UCSD-AML1 (cell line): Measurements from ENCODE around the gene TENM3.

Experiments
- DNase-seq: peaks from one replicate; lab custom pipeline; 2025; ENCODE audit not compliant: unreplicated experiment; lab: John Stamatoyannopoulos, UW

The TENM3 gene

DNA sequence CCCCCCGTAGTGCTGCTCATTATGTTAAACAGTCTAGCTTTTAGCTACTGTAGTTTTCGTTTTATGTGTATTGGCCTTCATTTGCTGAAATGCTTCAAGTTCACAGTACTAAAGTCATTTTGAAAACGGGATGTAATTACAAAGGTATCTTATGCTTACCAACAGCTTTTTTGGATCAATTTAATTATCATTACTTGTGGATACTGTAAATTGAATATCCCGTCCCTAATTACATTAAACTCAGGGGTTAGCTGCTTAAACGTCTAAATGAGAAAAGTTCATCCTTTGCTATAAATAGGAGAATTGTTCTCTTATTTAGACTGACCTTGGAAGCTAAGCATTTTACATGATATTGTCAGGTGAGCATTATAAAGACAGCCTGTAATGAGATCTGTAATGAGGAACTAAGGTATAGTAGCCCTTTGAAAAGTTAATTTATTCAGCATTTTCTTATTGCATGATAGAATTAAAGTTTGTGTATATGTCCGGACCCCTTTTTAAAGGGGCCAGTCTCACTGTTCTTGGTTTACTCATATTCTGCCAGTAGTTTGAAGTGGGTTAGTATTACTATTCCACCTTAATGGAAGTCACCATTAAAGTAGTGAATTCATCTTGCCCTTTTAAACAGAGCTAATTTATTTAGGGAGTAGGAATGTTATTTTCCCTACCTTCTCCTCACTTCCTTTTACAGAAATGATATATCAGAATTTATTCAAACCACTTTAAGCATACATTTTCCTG, 252.6 kb downstream of the TENM3 start:
- DNase-seq: no peak

GRCh38 chr4:182496408-182496807, 253.2 kb downstream of the TENM3 start:
- DNase-seq: no peak

DNA sequence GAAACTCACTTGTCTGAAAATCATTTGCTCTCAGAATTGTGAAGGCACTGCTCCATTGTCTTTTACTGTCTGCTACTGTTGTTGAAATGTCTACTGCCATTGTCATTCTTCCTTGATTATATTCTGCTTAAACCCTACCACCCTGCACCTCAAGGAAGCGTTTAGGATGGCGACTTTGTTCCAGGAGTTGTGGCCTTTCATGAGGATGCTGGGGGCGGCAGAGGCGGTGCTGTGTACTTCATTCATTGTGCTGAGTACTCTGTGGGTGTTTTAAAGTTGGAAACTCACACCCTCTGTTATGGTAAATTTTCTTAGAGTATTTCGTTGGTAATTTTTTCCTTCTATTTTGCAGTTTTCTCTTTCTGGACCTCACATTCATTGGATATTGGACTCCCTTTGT, 258.9 kb downstream of the TENM3 start:
- no peak for DNase-seq

GRCh38 chr4:182504463-182504862, 261.3 kb downstream of the TENM3 start:
- no peak for DNase-seq

- DNase-seq: no peak
Measured at GRCh38 chr4:182507805-182508204, 264.6 kb downstream of the TENM3 start.

GRCh38 chr4:182510836-182511235, 267.6 kb downstream of the TENM3 start:
- no peak for DNase-seq

- no peak for DNase-seq
Measured at GRCh38 chr4:182513587-182514291, 270.5 kb downstream of the TENM3 start.

GRCh38 chr4:182518421-182518820, 275.2 kb downstream of the TENM3 start:
- no peak for DNase-seq

GRCh38 chr4:182519528-182519927, 276.3 kb downstream of the TENM3 start:
- no peak for DNase-seq

DNA sequence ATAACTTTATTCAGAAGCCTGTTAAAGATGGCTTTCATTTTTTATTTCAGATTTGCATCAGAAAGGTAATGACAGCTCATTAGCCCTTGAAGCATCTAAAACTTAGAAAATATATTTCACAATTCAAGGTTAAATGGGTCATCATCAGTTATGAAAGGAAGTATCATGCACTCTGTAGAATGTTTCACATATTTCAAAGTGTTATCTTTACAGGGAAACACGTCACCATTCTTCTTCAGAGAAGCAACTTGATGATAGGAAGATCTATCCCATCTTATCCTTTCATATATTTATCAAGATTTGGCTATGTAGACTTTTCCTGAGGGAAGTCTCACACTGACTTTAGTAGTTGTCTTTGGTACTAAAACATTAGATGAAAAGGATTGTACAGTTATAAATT, 277.8 kb downstream of the TENM3 start:
- DNase-seq: no peak

- no peak for DNase-seq
Measured at GRCh38 chr4:182528819-182529218, 285.6 kb downstream of the TENM3 start.

DNA sequence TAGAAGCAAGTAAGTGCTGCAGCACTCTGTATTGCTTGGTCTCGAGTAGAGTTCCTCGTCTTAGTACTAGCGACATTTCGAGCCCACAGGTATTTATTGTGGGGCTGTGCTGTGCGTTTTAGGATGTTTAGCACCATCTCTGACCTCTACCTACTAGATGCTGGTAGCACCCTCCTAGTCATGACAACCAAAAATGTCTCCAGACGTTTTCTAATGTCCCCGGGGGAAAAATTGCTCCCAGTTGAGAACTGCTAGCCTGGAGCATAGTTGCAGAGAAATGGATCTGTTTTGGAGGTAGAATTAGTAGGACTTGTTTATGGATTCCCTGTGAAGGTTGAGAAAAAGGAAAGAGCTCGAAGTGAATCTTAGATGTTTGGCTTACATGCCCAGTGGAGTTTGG, 287.2 kb downstream of the TENM3 start:
- no peak for DNase-seq

- no peak for DNase-seq
Measured at GRCh38 chr4:182531555-182532162, 288.5 kb downstream of the TENM3 start.

DNA sequence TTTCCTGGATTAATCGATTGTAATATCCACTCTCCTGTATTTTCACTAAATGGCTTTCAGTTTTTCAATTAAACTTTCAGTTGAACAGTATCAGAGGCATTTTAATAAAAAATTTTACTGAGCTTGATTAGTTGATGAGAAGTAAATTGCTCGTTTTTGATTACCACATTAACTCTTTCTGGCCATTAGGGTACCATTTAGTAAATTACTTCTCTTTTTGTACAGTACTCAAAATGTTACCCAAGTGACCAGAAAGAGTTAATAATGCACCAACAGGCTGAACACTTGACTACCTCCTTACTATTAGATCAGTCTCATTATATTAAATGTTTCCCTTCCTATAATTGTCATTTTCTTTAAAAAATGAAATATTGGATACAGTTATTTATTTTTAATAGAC, 289.2 kb downstream of the TENM3 start:
- DNase-seq: no peak

DNA sequence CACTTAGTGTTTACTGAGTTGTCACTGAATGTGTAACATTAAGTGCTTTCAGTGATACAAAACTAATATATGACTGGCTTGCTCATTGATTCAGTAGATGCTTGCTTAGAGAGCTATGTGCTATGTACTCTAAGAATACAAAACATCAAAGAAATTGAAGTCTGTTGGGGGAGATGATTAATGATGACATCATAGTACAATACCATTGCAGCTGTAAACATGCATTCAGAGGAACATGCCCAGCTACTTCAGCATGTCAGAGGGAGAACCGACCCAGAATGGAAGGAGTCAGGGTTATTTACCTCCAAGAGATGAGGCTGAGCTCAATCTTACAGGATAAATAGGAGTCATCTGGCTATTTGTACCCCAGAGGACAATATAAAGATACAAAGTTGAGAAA, 290.8 kb downstream of the TENM3 start:
- no peak for DNase-seq

DNA sequence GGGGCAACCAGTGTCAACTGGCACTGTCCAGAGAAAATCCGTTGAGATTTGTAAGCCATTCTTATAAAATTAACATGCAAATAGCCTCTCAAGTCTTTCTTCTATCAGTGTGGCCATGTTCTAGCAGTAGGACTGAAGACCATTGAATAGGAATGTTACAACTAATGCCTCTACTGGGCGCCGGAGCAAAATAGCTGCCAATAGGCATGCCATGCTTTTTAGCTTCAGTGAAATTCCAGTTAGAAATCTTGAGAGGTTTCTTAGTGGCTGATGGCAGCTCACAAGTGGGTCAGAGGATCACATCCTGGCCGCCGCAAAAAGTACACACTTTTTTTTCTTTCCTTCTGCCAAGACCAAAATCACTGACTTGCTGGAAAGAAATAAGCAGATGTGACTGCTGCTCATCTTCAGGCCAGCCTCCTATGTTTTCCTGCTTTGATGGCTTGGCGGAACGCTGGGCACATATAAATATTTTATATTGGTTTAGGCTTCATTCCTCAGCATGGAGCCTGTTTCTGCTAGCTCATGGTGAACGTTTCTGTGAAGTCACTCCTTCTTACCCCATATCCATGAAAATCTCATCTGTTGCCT, 293.1 kb downstream of the TENM3 start:
- DNase-seq: no peak

- DNase-seq: no peak
Measured at GRCh38 chr4:182537031-182537795, 294.0 kb downstream of the TENM3 start.

GRCh38 chr4:182538031-182538430, 294.8 kb downstream of the TENM3 start:
- DNase-seq: no peak

GRCh38 chr4:182540496-182540895, 297.3 kb downstream of the TENM3 start:
- no peak for DNase-seq

DNA sequence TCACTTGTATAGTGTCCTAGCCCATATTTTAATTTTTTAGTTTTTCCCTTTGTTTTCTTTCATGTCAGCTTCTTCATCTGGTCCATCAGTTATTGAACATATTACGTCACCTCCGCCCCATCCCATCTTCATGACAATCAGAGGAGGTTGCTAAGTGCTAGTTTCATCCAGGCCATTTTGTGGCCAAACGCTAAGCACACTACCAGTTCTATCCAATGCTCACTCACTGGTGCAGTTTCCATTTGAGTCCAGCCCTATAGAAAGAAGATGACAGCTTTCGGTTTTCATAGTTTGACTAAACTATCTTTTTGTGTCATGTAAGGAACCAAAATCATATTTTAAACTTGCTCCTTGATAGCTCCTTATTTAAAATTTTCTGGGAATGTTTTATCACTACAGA, 304.2 kb downstream of the TENM3 start:
- DNase-seq: no peak

DNA sequence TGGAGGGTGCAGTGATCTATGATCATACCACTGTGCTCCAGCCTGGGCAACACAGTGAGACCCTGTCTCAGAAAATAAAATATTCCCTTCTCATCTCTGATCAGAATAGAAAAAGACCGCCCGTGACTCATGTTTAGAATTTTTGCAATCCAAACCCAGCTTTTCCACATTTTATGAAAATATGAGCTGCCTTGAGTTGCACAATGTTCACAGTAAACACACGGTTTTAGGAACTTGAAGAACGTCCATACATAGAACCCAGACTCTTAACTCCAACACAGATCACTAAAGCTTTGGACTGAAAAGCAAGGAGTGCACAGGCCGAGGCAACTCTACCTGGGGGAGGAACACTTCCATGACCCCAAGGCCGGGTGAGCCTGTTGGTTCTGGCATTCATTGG, 305.0 kb downstream of the TENM3 start:
- DNase-seq: no peak
